Activated naive CD8-positive, alpha-beta T cell treated with anti-CD3 and anti-CD28 coated beads, Interleukin-2, amount 50 U/mL, for 24 hours (primary cell): Measurements from ENCODE around the gene FRA10AC1.

Experiments
- ATAC-seq: fragments of 150-1000 bp; cut with Tn5 transposase; one replicate; pipeline ENCODE4 v1.10.0; 2021
- DNase-seq: peaks from one replicate; pipeline ENCODE4 v3.0.0; 2021
- H3K27ac Mint-ChIP-seq: one replicate; pipeline ENCODE4 v1.8.0; 2021; ENCODE audit warnings: mild to moderate bottlenecking, mixed read lengths
- H3K27me3 Mint-ChIP-seq: one replicate; pipeline ENCODE4 v1.8.0; 2021; ENCODE audit warnings: mixed read lengths
- H3K36me3 Mint-ChIP-seq: one replicate; pipeline ENCODE4 v1.8.0; 2021; ENCODE audit warnings: low read depth, mixed read lengths
- H3K4me1 Mint-ChIP-seq: one replicate; pipeline ENCODE4 v1.8.0; 2021; ENCODE audit warnings: mixed read lengths
- H3K4me3 Mint-ChIP-seq: one replicate; pipeline ENCODE4 v1.8.0; 2021; ENCODE audit warnings: mild to moderate bottlenecking, moderate library complexity, mixed read lengths
- H3K9me3 Mint-ChIP-seq: one replicate; pipeline ENCODE4 v1.8.0; 2021; ENCODE audit warnings: mixed read lengths

FRA10AC1 gene, protein sequence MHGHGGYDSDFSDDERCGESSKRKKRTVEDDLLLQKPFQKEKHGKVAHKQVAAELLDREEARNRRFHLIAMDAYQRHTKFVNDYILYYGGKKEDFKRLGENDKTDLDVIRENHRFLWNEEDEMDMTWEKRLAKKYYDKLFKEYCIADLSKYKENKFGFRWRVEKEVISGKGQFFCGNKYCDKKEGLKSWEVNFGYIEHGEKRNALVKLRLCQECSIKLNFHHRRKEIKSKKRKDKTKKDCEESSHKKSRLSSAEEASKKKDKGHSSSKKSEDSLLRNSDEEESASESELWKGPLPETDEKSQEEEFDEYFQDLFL

GRCh38 chr10:93702210-93703001 is at the start of gene FRA10AC1:
Gene FRA10AC1, minus strand, starts transcription at chr10:93702592. Its CDS starts 2,486 bp downstream, at chr10:93700106.
- no peak within 1 kb of the TSS for H3K27ac Mint-ChIP-seq
- peaks cover 8% of the 10 kb centered on the region for H3K36me3 Mint-ChIP-seq
- H3K4me3 Mint-ChIP-seq, result no peak within 1 kb of the TSS
- DNase-seq (peak; percentile 93), ATAC-seq (peak; percentile 93)
- H3K4me1 Mint-ChIP-seq, result peaks cover 28% of the 10 kb centered on the region
- no peaks in the 10 kb centered on the region for H3K27me3 Mint-ChIP-seq
- no peaks in the 10 kb centered on the region for H3K9me3 Mint-ChIP-seq

DNA sequence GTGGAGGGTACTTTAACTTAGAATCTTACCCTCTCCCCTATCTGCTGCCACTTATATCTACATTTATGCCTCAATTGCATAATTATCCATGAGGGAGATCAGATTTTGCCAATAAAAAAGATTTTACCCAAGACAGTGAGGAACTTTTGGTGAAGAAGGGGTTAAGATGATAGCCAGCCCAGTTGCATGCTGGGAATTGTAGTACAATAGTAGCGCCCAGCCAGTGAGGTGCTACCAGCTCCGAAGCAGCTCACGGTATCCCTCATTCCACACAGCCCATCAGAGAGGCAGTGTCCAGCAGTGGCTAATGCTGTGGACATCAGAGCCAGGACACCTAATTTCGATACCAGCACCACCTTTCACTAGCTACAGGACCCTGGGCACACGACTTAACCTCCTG is 49.4 kb upstream of the FRA10AC1 start:
- Mint-ChIP-seq H3K36me3 (no peaks in the 10 kb centered on the region), H3K27me3 (peaks cover 14% of the 10 kb centered on the region), H3K27ac (no peak overlapping the region), H3K4me3 (no peak overlapping the region), H3K9me3 (no peaks in the 10 kb centered on the region), H3K4me1 (peaks cover 17% of the 10 kb centered on the region)
- DNase-seq (no peak), ATAC-seq (no peak)

DNA sequence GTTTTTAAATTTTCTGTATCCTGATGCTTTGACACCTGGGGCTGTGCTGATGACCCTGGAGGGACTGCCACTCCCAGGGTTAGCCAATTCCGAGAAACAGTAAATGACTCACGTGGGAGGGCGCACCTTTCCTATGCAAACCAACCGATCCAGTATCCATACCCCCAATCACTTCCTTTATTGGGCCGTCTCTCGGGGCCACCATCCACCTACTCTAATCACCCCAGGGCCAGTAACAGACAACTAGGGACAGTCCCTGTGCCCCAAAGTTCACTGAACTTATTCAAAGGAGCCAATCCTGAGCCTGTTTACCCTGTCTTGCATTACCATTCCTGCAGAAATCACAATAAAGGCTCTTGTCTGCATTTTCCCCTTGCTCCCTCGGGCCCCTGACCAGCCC is 48.7 kb upstream of the FRA10AC1 start:
- H3K9me3 Mint-ChIP-seq, result no peaks in the 10 kb centered on the region
- peaks cover 16% of the 10 kb centered on the region for H3K4me1 Mint-ChIP-seq
- no peak for ATAC-seq
- DNase-seq, result no peak
- H3K27me3 Mint-ChIP-seq, result peaks cover 8% of the 10 kb centered on the region
- no peak overlapping the region for H3K27ac Mint-ChIP-seq
- H3K36me3 Mint-ChIP-seq, result no peaks in the 10 kb centered on the region
- H3K4me3 Mint-ChIP-seq, result no peak overlapping the region

GRCh38 chr10:93749218-93749799 is 46.9 kb upstream of the FRA10AC1 start:
- Mint-ChIP-seq H3K36me3 (no peaks in the 10 kb centered on the region), H3K27me3 (peaks cover 7% of the 10 kb centered on the region), H3K4me1 (peaks cover 8% of the 10 kb centered on the region), H3K9me3 (no peaks in the 10 kb centered on the region), H3K4me3 (no peak overlapping the region), H3K27ac (no peak overlapping the region)
- DNase-seq (no peak), ATAC-seq (no peak)

DNA sequence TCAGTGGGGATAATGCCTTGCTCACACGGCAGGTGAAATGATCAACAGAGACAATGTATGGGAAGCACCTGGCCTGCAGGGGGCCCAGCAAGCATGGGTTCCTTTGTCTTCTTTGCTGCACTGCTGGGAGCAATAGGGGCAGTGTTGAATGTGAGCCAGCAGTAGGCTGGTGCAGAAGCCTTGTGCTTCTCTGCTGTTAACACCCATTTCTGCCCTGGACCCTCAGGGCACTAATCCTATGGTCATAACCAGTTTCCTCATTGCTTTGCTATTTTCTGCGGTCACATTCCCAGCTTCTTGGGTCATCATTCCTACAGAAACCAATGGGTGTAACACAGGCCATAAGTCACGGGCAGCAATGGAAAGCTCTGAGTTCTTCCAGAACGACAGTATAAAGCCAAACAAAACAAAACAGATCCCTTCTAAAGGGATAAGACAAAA is 44.5 kb upstream of the FRA10AC1 start:
- no peak for DNase-seq

DNA sequence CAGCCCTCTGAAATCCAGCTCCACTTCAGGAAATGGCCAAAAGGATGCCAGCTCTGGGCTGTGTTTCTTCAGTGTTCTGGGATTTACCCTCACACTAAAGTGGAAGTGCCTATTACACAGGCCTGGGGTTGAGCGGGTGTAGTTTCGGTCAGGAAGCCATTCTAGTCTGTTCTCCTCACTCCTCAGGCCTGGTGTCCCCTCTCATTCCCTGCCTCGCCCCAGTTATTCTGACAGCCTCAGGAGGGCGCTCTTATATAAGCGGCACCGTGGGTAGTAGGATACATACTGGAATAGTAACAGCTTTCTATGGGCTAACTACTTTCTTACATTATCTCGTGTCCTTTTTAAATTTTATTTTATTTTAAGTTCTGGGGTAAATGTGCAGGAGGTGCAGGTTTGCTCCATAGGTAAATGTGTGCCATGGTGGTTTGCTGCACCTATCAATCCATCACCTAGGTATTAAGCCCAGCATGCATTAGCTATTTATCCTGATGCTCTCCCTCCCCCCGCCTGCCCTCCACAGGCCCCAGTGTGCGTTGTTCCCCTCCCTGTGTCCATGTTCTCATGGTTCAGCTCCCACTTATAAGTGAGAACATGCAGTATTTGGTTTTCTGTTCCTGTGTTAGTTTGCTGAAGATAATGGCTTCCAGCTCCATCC is 43.1 kb upstream of the FRA10AC1 start:
- no peaks in the 10 kb centered on the region for H3K36me3 Mint-ChIP-seq
- ATAC-seq, result no peak
- no peak overlapping the region for H3K4me3 Mint-ChIP-seq
- no peaks in the 10 kb centered on the region for H3K4me1 Mint-ChIP-seq
- no peaks in the 10 kb centered on the region for H3K9me3 Mint-ChIP-seq
- H3K27me3 Mint-ChIP-seq, result peaks cover 3% of the 10 kb centered on the region
- no peak for DNase-seq
- H3K27ac Mint-ChIP-seq, result no peak overlapping the region

More for the DNA sequence above, 44.5 kb upstream of the FRA10AC1 start:
- no peak for ATAC-seq
- no peak overlapping the region for H3K27ac Mint-ChIP-seq
- H3K36me3 Mint-ChIP-seq, result no peaks in the 10 kb centered on the region
- H3K4me3 Mint-ChIP-seq, result no peak overlapping the region
- no peaks in the 10 kb centered on the region for H3K9me3 Mint-ChIP-seq
- peaks cover 5% of the 10 kb centered on the region for H3K27me3 Mint-ChIP-seq
- H3K4me1 Mint-ChIP-seq, result peaks cover 3% of the 10 kb centered on the region

DNA sequence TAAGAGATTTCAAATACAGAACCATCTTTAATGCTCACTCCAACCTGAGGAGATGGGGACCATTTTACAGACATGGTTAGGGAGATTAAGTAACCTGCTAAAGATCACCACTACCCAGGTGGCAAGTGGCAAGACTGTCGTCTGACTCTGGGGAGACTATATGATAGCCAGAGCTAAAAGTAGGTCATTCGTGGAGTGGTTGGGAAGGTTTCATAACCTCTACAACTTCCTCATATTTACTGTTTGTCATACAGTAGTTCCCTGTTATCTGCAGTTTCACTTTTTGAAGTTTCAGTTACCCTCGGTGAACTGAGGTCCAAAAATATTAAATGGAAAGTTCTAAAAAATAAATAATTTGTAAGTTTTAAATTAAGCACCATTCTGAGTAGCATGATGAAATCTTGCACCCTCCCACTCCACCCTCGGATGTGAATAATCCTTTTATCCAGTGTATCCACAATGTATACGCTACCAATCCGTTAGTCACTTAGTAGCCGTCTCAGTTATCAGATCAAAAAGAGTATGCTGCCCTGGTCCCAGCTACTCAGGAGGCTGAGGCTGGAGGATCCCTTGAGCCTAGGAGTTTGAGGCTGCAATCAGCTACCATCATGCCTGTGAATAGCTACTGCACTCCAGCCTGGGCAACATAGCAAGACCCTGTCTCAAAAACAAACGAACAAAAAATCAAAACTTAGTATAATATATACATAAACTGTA is 40.4 kb upstream of the FRA10AC1 start:
- Mint-ChIP-seq H3K9me3 (no peaks in the 10 kb centered on the region), H3K4me3 (no peak overlapping the region), H3K36me3 (no peaks in the 10 kb centered on the region), H3K27ac (no peak overlapping the region), H3K4me1 (no peaks in the 10 kb centered on the region), H3K27me3 (peaks cover 9% of the 10 kb centered on the region)
- no peak for ATAC-seq
- no peak for DNase-seq

DNA sequence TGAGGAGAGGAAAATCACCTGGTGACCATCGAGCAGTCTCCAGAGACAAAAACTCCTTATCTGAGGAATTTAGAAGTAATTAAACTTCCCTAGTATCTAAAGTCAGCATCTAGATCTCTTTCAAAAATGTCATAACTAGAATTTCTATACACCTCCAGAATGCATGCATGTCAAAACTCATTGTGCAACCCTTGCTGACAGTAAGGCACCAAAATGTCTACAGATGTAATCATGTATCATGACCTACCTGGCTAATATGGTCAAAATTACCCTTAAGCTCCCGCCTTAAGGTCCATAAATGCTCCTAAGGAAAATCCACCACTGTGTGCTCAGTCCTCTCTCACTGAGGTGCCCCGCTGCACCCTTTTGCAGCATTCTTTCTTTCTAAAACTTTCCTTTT is 39.0 kb upstream of the FRA10AC1 start:
- DNase-seq (no peak), ATAC-seq (no peak)
- Mint-ChIP-seq H3K36me3 (no peaks in the 10 kb centered on the region), H3K27ac (no peak overlapping the region), H3K9me3 (no peaks in the 10 kb centered on the region), H3K4me3 (no peak overlapping the region), H3K27me3 (peaks cover 12% of the 10 kb centered on the region), H3K4me1 (no peaks in the 10 kb centered on the region)

- no peaks in the 10 kb centered on the region for H3K9me3 Mint-ChIP-seq
- H3K27me3 Mint-ChIP-seq, result peaks cover 27% of the 10 kb centered on the region
- H3K27ac Mint-ChIP-seq, result no peak overlapping the region
These were observed 23.6 kb upstream of the FRA10AC1 start for GRCh38 chr10:93726024-93726423.

GRCh38 chr10:93723153-93723552 is 20.8 kb upstream of the FRA10AC1 start:
- peaks cover 5% of the 10 kb centered on the region for H3K4me1 Mint-ChIP-seq
- ATAC-seq (no peak), DNase-seq (no peak)
- H3K4me3 Mint-ChIP-seq, result no peak overlapping the region
- H3K36me3 Mint-ChIP-seq, result no peaks in the 10 kb centered on the region
- H3K27ac Mint-ChIP-seq, result no peak overlapping the region
- H3K9me3 Mint-ChIP-seq, result no peaks in the 10 kb centered on the region
- peaks cover 43% of the 10 kb centered on the region for H3K27me3 Mint-ChIP-seq

More at GRCh38 chr10:93726024-93726423, 23.6 kb upstream of the FRA10AC1 start:
- Mint-ChIP-seq H3K36me3 (no peaks in the 10 kb centered on the region), H3K4me1 (peaks cover under 1% of the 10 kb centered on the region), H3K4me3 (no peak overlapping the region)
- no peak for ATAC-seq
- DNase-seq, result no peak

DNA sequence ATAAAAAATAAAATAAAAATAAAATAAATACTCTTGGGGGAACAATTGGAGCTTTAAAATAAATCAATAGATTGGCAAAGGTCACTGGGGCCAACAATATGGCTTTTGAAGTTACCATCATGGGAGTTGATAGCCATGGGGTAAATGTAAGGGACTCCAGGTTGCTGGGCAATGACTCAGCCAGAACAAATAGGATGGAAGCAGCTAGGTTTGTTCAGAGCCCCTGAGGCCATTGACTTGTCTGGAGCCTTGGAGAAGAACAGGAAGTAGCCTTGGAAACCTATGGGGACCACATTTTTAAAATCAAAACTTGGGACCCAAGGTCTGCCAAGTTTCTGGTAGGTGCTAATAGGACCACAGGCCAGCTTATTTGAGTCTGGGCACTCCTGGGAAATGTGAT is 20.2 kb upstream of the FRA10AC1 start:
- H3K27me3 Mint-ChIP-seq, result peaks cover 44% of the 10 kb centered on the region
- no peak for DNase-seq
- H3K4me1 Mint-ChIP-seq, result peaks cover 5% of the 10 kb centered on the region
- no peaks in the 10 kb centered on the region for H3K9me3 Mint-ChIP-seq
- H3K4me3 Mint-ChIP-seq, result no peak overlapping the region
- no peaks in the 10 kb centered on the region for H3K36me3 Mint-ChIP-seq
- ATAC-seq, result no peak
- H3K27ac Mint-ChIP-seq, result no peak overlapping the region

- Mint-ChIP-seq H3K36me3 (no peaks in the 10 kb centered on the region), H3K4me3 (no peak overlapping the region), H3K27ac (no peak overlapping the region), H3K27me3 (peaks cover 28% of the 10 kb centered on the region), H3K9me3 (no peaks in the 10 kb centered on the region), H3K4me1 (peaks cover 9% of the 10 kb centered on the region)
- DNase-seq (no peak), ATAC-seq (no peak)
These were observed 17.5 kb upstream of the FRA10AC1 start for GRCh38 chr10:93719901-93720300.

DNA sequence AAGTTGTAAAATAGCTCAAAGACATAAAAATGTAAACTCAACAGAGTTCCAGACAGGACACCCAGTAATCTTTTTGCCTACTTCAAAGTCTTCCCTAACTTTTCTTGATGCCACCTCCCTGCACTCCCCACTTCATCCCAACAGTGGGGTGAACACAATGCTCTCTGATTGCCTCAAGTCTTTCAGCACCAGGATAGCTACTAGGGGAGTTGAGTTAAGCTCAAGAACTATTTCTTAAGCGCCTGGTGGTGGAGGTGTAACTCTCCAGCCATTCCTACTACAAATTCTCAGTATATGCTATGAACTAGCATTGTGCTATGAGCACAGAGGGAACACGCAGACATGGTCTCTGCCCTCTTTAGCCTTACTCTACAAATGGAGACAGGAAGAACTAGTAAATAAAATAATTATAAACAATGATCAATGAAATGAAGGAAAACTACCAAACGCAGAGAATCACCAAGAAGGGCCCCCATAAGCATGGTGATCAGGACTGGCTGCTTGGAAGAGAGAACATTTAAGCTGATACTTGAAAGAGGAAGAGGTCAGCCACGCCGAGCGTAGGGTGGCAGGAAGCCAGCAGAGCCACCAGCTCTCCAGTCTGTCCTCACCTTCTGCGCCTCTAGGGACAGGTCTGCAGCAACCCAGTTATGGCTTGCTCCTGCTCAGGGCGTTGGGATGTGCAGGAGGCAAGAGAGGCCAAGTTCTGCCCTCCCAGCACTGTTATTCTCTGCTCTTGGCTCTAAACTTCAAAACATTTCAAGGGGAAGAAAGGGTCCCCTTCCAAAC is 16.7 kb upstream of the FRA10AC1 start:
- ATAC-seq (no peak), DNase-seq (no peak)
- Mint-ChIP-seq H3K4me1 (peaks cover 9% of the 10 kb centered on the region), H3K27me3 (peaks cover 26% of the 10 kb centered on the region), H3K36me3 (no peaks in the 10 kb centered on the region), H3K4me3 (no peak overlapping the region), H3K9me3 (no peaks in the 10 kb centered on the region), H3K27ac (no peak overlapping the region)
